Bronchial epithelial cell (primary cell): Measurements from ENCODE around the gene BTC. TPM values are rescaled to one million over a fixed set of nuclear protein-coding genes. Genes with fewer than 3 reads are reported as not detected.

ENCODE experiments used
- DNase-seq: peaks from one replicate; pipeline ENCODE4 v3.0.0-alpha.2; 2010; ENCODE audit warnings: low read depth
- FAIRE-seq: peaks from 2 replicates; lab custom pipeline; 2011; peaks lifted over from hg19 to GRCh38; lab: Jason Lieb, UNC
- H3K27me3 ChIP-seq: 2 replicates; pipeline ENCODE4 v1.5.1; 2011; ENCODE audit warnings: low read length; ENCODE audit not compliant: control insufficient read depth, insufficient read depth
- H3K36me3 ChIP-seq: 2 replicates; pipeline ENCODE4 v1.5.1; 2011; ENCODE audit warnings: low read length; ENCODE audit not compliant: control insufficient read depth, insufficient read depth
- H3K4me3 ChIP-seq: 2 replicates; pipeline ENCODE4 v1.5.1; 2011; ENCODE audit warnings: mild to moderate bottlenecking, low read depth, low read length, control low read depth
- total RNA-seq: library from RNA; depleted of rRNA; stranded (reverse); fragments of >200 nt; gene quantifications from 2 replicates; pipeline ENCODE4 v1.2.1, GENCODE V29; 2014
- TF ChIP-seq, protein P1 (sequence below): IDR thresholded peaks from 2 replicates; pipeline ENCODE4 v1.5.1; 2011; ENCODE audit warnings: mild to moderate bottlenecking, moderate library complexity, low read length, control low read depth, inconsistent platforms; ENCODE audit not compliant: insufficient read depth, severe bottlenecking

Gene BTC
- total RNA-seq, 1 donor from 2014 or later: 1.1 TPM

DNA sequence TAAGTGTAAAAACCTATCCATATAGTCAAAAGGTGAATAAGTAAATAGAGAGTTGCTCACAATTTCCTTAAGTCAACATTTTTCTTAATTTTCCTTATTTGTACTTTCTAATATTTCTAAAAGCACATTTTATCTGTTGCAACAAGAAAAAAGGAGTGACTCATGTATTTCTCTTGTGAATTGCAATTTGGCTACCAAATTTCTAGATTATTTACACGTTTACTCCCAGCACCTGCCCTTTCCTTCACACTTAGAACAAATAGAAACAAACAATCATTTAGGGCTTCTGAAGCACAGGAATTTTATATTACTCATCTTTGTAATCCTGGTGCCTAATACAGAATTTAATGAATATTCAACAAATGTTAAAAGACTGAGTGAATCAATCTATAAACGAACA, 22.2 kb downstream of the BTC start:
- H3K4me3 ChIP-seq: no peak overlapping the region
- TF ChIP-seq, protein P1, sequence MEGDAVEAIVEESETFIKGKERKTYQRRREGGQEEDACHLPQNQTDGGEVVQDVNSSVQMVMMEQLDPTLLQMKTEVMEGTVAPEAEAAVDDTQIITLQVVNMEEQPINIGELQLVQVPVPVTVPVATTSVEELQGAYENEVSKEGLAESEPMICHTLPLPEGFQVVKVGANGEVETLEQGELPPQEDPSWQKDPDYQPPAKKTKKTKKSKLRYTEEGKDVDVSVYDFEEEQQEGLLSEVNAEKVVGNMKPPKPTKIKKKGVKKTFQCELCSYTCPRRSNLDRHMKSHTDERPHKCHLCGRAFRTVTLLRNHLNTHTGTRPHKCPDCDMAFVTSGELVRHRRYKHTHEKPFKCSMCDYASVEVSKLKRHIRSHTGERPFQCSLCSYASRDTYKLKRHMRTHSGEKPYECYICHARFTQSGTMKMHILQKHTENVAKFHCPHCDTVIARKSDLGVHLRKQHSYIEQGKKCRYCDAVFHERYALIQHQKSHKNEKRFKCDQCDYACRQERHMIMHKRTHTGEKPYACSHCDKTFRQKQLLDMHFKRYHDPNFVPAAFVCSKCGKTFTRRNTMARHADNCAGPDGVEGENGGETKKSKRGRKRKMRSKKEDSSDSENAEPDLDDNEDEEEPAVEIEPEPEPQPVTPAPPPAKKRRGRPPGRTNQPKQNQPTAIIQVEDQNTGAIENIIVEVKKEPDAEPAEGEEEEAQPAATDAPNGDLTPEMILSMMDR: no peak
- FAIRE-seq: no peak
- no peaks in the 10 kb centered on the region for H3K36me3 ChIP-seq
- peak; percentile 57 for DNase-seq
- no peaks in the 10 kb centered on the region for H3K27me3 ChIP-seq

DNA sequence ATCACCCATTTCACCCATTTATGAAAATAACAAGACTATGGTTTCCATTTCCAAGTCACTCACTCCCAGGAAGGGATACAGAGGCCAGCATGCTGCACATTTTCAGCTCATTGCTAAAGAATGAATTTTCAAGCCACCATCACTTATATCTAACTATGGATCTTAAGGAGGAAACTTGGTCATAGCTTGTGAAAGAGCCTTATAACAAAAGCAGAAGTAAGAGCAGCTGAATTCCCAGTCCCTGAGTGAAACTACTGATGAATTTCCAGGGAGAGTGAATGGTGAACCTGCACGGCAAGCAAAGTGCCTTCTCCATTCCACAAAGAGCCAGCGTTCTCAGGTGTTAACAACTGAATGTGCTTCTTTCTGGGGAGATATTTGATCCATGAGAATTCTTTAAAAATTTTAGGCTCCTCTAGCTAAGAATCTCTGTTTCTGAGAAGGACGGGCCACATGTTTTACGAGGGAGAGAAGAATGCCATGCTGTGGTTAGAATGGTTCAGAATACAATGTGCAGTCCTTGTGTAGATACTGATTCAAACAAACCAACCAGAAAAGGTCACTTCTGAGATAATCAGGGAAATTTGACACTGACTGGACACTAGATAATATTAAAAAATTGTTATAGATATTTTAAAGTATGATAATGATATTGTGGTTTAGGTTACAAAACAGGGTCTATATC, 24.0 kb downstream of the BTC start:
- TF ChIP-seq, protein P1: no peak
- H3K27me3 ChIP-seq: no peaks in the 10 kb centered on the region
- DNase-seq (no peak), FAIRE-seq (no peak)
- H3K4me3 ChIP-seq: no peak overlapping the region
- H3K36me3 ChIP-seq: no peaks in the 10 kb centered on the region

DNA sequence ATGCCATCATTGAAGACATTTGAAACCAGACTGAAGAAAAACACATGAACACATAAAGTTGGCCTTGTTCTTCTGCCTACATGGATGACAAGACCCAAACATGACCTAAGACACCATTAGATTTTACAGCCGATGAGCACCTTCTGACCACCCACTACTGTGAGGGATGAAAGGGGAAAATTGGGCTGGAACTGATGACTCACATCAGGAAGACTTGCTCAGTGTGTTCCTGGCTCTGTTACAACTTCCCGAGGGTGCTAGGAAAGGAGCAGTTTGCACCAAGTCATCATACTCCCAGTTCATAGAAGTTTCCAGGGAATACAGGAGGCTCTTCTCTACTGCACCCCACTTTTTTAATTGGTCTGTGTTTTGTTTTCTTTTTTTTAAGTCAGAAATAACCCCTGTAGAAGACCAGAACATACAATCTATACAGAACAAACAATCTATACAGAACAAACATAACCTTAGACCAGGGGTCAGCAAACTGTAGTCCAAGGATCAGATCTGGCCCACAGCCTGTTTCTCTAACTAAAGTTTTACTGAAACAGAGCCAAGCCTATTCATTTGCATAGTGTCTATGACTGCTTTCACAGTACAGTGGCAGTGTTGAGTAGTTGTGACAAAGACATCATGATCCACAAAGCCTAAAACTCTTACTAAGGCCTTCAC, 25.3 kb downstream of the BTC start:
- H3K36me3 ChIP-seq: no peaks in the 10 kb centered on the region
- no peak overlapping the region for H3K4me3 ChIP-seq
- no peaks in the 10 kb centered on the region for H3K27me3 ChIP-seq
- TF ChIP-seq, protein P1: no peak
- DNase-seq (peak; percentile 87), FAIRE-seq (peak; percentile 40)

DNA sequence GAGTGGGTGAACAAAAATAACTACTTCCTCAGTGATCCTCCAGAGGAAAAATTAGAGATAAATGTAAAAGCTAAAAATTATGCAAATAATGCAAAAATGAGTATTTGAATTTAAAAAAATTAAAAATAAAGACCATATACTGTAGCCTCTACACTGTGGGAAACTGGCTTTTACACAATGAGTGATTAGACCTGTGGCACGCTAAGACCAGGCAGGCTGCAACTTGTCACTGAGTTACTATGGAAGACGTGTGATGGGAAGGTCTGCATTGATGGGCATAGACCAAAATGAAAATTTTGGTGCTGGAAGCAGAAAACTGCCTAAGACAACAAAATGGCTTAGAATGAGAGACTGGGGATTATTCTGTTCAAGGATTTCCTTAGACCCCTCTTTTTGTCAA, 30.2 kb downstream of the BTC start:
- no peak for FAIRE-seq
- DNase-seq: peak; percentile 80
- TF ChIP-seq, protein P1: no peak

DNA sequence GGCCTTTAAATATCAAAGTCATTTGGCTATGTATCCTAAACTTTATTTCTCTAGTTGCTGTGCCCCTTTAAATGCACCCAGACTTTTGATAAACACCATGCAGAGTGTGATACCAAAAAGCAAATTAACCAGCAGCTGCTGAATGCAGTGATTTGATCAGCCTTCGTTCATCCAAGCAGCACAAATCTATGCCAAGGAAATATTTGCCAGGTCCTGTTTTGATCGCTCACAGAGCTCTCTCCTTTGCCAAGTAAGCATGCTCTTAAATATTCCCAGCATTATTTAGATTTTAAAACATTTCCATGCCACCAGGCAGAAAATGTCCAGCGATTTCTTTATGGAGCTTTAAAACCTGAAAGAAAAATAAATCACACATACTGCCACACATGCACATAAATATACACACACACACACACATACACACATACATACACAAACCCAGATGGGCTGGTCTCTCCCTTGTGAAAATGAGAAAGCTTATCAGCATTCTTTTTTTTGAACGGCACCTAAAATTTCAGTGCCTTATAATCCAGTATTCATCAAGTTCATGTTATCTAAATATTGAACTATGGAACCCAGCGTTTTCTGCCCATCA, 35.7 kb downstream of the BTC start:
- H3K27me3 ChIP-seq: no peaks in the 10 kb centered on the region
- H3K36me3 ChIP-seq: no peaks in the 10 kb centered on the region
- DNase-seq (no peak), FAIRE-seq (no peak)
- H3K4me3 ChIP-seq: no peak overlapping the region
- TF ChIP-seq, protein P1: no peak

More for the DNA sequence above, 30.2 kb downstream of the BTC start:
- H3K4me3 ChIP-seq: no peak overlapping the region
- no peaks in the 10 kb centered on the region for H3K27me3 ChIP-seq
- no peaks in the 10 kb centered on the region for H3K36me3 ChIP-seq
